IPS-15b (cell line): ENCODE data around the gene PITPNM3.

Experiments
- H3K27me3 ChIP-seq: one replicate; pipeline ENCODE4 v1.6.1; 2013; ENCODE audit warnings: low read length; ENCODE audit not compliant: control insufficient read depth, insufficient read depth
- H3K36me3 ChIP-seq: one replicate; pipeline ENCODE4 v1.6.1; 2013; ENCODE audit warnings: low read length; ENCODE audit not compliant: control insufficient read depth, insufficient read depth
- H3K4me1 ChIP-seq: one replicate; pipeline ENCODE4 v1.6.1; 2013; ENCODE audit warnings: mild to moderate bottlenecking, low read length; ENCODE audit not compliant: control insufficient read depth, insufficient read depth
- H3K4me3 ChIP-seq: one replicate; pipeline ENCODE4 v1.5.1; 2013; ENCODE audit warnings: low read depth, low read length
- H3K9ac ChIP-seq: one replicate; pipeline ENCODE4 v1.6.1; 2013; ENCODE audit warnings: low read depth, mild to moderate bottlenecking, low read length
- H3K9me3 ChIP-seq: one replicate; pipeline ENCODE4 v1.6.1; 2013; ENCODE audit warnings: mild to moderate bottlenecking, low read length; ENCODE audit not compliant: control insufficient read depth, insufficient read depth

Gene PITPNM3

DNA sequence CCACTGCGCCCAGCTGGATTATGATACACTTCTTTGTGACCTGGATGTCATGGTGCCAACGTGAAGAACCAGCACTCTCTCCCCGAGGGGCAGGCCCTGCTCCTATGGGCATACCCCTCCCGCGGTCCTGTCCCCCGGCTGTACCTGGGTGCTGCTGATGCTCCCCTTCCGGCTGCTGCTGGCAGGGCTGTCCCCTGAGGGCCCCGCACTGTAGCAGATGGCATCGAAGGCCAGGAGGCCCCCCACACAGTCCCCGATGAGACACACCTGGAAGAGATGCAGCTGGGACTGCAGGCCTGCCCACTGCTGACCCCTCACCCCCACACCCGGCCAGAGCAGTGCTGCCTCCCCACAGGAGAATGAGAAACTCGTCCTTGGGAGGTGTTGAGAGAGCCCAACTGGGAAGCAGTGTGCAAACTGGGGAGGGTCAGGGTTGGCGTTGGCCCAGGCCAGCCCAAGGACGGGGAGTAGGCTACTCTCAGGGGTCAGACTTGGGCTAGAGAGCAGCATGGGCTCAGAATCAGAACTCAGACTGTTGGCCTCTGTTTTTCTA is 78.4 kb downstream of the PITPNM3 start:
- Histone ChIP-seq H3K4me3 (no peak overlapping the region), H3K27me3 (no peaks in the 10 kb centered on the region)

GRCh38 chr17:6476810-6477179 is 79.6 kb downstream of the PITPNM3 start:
- no peak overlapping the region for H3K9ac ChIP-seq
- H3K4me3 ChIP-seq = no peak overlapping the region
- no peaks in the 10 kb centered on the region for H3K36me3 ChIP-seq
- H3K27me3 ChIP-seq = no peaks in the 10 kb centered on the region
- H3K4me1 ChIP-seq = peaks cover 18% of the 10 kb centered on the region
- no peaks in the 10 kb centered on the region for H3K9me3 ChIP-seq

More for the DNA sequence above, 78.4 kb downstream of the PITPNM3 start:
- peaks cover 12% of the 10 kb centered on the region for H3K4me1 ChIP-seq
- no peak overlapping the region for H3K9ac ChIP-seq
- H3K36me3 ChIP-seq = no peaks in the 10 kb centered on the region
- no peaks in the 10 kb centered on the region for H3K9me3 ChIP-seq

DNA sequence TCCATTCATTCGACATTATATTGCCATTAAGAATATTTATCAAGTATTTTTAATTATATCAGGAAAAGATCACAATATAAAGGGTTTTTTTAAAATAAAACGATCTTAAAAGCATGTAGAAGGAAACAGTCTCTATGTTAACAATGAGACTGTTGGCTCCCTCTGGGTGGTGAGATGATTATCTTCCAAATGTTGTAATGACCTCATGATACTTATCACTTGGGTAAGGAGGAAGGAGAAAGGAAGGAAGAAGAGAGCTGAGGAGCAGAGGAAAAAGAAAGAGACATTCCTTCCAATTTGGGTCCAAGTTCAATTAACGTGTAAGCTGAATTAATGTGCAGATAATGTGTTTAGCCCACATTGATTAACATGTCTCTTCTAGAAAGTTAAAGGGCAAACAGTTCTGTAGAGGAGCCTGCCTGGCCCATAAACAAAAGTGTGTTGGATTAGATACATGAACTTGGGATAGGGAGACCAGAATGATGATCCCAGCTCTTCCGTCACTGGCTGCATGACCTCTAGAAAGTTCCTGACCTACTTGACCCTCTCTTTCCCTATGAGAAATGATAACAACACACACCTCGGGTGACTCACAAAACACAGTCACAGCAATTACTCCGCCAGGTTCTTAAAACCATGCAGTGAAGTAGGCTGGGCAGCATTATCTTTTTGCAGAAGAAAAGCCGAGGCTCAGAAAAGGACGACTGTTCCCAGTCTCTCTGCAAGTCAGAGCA is 80.1 kb downstream of the PITPNM3 start:
- Histone ChIP-seq H3K4me1 (peaks cover 19% of the 10 kb centered on the region), H3K9ac (no peak overlapping the region), H3K4me3 (no peak overlapping the region), H3K36me3 (no peaks in the 10 kb centered on the region), H3K27me3 (no peaks in the 10 kb centered on the region), H3K9me3 (no peaks in the 10 kb centered on the region)

DNA sequence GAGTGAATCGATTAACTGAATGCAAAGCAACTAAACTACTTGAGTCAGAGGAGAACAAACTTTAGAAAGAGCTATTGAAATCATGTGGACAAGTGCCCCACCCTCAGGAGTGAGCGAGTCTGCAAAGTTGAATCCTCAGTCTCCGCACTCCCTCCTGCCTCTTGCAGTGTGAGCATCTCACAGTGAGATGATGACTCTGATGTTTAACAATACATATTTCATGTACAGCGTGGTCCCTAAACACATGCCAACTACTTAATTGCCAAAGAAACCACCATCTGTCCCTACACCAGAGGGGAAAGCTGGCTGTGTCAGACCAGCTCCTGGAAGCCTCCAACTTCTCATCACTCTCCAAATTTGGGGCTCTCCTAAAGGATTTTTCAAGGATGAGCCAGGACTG is 80.9 kb downstream of the PITPNM3 start:
- no peaks in the 10 kb centered on the region for H3K36me3 ChIP-seq
- H3K27me3 ChIP-seq = no peaks in the 10 kb centered on the region
- peaks cover 17% of the 10 kb centered on the region for H3K4me1 ChIP-seq
- H3K9me3 ChIP-seq = no peaks in the 10 kb centered on the region
- no peak overlapping the region for H3K9ac ChIP-seq
- H3K4me3 ChIP-seq = no peak overlapping the region

DNA sequence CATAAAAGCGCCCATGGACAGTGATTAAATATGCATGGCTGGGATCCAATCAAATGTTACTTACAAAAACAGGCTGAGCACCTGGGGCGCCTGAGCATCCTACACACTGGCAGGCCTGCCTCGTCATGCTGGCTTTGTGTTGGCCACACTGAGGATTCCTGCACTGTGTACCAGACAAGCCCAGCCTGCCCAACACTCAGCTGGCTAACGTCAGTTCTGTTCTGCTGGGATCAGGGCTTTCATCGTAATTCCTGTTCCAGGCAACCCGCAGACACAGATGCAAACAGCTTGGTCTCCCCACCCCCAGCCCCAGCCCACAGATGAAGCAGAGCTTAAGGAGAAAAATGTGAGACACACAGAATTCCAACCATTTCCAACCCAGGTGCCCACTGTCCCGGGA is 81.4 kb downstream of the PITPNM3 start:
- no peaks in the 10 kb centered on the region for H3K36me3 ChIP-seq
- no peak overlapping the region for H3K9ac ChIP-seq
- no peak overlapping the region for H3K4me3 ChIP-seq
- peaks cover 13% of the 10 kb centered on the region for H3K4me1 ChIP-seq
- no peaks in the 10 kb centered on the region for H3K27me3 ChIP-seq
- H3K9me3 ChIP-seq = no peaks in the 10 kb centered on the region

DNA sequence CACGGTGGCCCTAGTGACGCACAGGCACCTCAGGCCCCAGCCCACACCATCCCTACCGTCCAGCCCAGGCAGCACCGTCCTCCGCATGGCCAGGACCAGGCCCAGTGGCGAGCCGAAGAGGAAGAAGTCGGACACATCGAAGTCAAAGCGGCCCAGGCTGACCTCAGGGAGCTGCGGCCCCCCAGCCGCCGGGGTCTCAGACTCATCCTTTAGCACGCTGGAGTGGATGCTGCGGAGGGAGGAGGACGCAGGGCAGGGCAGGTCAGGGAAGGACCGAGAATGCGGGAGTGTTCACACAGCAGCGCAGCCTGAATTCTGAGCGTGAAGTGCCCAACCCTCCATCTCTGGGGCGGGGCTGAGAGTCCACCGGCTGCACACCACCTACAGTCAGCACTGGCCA is 82.0 kb downstream of the PITPNM3 start:
- H3K4me1 ChIP-seq = peaks cover 11% of the 10 kb centered on the region
- no peaks in the 10 kb centered on the region for H3K9me3 ChIP-seq
- H3K36me3 ChIP-seq = no peaks in the 10 kb centered on the region
- no peak overlapping the region for H3K4me3 ChIP-seq
- no peak overlapping the region for H3K9ac ChIP-seq
- H3K27me3 ChIP-seq = no peaks in the 10 kb centered on the region

DNA sequence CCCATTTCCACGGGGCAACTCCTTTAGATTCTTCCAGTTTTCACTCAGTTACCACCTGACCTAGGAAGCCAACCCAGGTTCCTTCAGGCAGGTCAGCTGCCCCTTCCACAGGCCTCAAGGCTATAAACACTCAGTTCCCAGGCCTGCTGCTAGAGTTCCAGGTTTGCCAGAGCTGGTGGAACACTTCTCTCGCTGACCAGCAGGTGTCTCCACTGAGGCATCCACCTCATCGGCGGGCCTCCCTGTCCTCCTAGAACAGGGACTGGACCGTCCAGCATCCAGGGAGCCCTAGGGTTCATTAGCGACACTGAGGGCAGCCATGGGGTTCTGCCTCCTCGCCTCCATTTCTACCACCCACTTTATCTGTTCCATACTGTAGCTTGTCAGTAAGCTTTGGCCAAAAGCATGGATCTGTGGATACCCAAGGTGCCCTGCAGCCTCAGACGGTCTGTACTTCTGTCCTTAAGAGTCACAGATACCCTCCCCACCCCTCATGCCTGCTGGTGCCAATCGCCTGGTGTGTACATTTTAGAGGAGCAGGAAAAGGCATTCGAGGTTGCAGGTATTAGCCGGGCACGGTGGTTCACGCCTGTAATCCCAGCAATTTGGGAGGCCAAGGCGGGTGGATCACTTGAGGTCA is 83.1 kb downstream of the PITPNM3 start:
- no peaks in the 10 kb centered on the region for H3K27me3 ChIP-seq
- H3K36me3 ChIP-seq = no peaks in the 10 kb centered on the region
- H3K9ac ChIP-seq = no peak overlapping the region
- H3K9me3 ChIP-seq = no peaks in the 10 kb centered on the region
- no peak overlapping the region for H3K4me3 ChIP-seq
- H3K4me1 ChIP-seq = peaks cover 11% of the 10 kb centered on the region

DNA sequence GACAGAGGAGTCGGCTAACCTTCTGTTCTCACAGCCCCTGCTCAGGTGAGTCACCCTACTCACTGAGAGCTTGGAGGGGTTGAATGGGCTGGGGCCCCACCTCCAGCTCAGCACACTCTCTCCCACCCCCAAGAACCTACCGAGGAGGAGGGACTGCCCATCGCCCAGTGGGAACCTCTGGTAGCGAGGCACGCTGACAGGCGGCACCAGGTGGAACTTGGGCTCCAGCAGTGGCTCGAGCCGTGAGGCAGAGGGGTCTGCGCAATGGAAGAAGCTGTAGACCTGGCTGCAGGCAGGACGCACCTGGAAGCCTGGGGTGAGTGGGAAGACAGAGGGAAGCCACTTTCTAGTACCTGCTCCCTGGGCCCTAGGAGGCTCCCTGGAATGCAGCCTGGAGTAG is 83.8 kb downstream of the PITPNM3 start:
- H3K27me3 ChIP-seq = no peaks in the 10 kb centered on the region
- H3K4me1 ChIP-seq = peaks cover 11% of the 10 kb centered on the region
- H3K9ac ChIP-seq = no peak overlapping the region
- H3K4me3 ChIP-seq = no peak overlapping the region
- H3K36me3 ChIP-seq = no peaks in the 10 kb centered on the region
- H3K9me3 ChIP-seq = no peaks in the 10 kb centered on the region

DNA sequence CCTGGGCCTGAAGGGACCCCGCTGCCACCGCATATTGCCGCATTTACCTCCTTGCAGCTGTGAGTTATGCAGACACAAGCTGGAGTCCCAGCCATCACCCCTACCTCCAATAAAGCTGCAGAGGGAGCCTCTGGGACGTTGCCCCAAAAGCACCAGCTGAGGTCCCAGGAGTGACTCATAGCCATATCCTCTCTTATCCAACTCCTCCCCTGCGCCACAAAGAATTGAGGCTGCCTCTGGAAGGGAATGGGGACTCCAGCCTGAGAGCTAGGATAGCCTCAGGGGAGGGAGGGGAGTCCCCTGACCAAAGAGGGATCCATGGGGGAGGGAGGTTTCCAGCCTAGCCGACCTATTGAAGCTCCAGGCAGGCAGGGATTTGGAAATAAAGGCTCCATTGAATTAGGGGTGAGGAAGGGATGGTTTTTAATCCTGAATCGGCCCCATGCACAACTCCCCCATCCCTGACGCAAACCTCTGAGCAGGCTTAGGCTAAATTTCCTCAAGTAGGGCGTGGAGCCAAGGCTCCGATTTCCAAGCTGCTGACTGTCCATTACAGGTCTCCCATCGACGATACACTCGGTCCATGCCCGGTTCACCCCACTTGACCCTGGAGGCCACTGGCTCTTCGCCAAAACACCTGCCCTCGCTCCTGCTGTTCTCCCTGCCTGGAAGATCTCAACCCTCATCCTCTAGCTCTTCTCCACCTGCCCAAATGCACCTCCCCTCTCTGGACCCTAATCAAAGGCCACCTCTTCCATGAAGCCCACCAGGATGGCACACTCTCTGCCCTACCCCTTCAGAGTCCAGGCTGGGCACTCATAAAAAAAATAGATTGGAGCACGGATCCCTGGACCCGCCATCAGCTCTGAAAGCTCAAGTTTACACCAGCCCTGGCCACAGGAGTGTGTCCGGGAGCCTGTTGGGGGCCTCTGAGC is 84.6 kb downstream of the PITPNM3 start:
- no peak overlapping the region for H3K4me3 ChIP-seq
- H3K4me1 ChIP-seq = peaks cover 11% of the 10 kb centered on the region
- no peaks in the 10 kb centered on the region for H3K9me3 ChIP-seq
- no peaks in the 10 kb centered on the region for H3K27me3 ChIP-seq
- H3K36me3 ChIP-seq = no peaks in the 10 kb centered on the region
- H3K9ac ChIP-seq = no peak overlapping the region

GRCh38 chr17:6470751-6471521 is 85.4 kb downstream of the PITPNM3 start:
- Histone ChIP-seq H3K36me3 (no peaks in the 10 kb centered on the region), H3K9ac (no peak overlapping the region), H3K27me3 (no peaks in the 10 kb centered on the region)

GRCh38 chr17:6470146-6470718 is 86.1 kb downstream of the PITPNM3 start:
- peaks cover 11% of the 10 kb centered on the region for H3K4me1 ChIP-seq
- no peak overlapping the region for H3K4me3 ChIP-seq
- H3K27me3 ChIP-seq = no peaks in the 10 kb centered on the region
- no peak overlapping the region for H3K9ac ChIP-seq
- H3K36me3 ChIP-seq = no peaks in the 10 kb centered on the region
- no peaks in the 10 kb centered on the region for H3K9me3 ChIP-seq

More at GRCh38 chr17:6470751-6471521, 85.4 kb downstream of the PITPNM3 start:
- Histone ChIP-seq H3K4me1 (peaks cover 11% of the 10 kb centered on the region), H3K9me3 (no peaks in the 10 kb centered on the region), H3K4me3 (no peak overlapping the region)
